HG02981 (cell line): ENCODE measurements around the gene RPL7A.
"Not testable (repeated sequence)": the region's sequence is repeated elsewhere in the genome, so short reads cannot be mapped to it uniquely, and the experiment has no call there.

ENCODE experiments used
- ATAC-seq: cut with Tn5 transposase; IDR thresholded peaks from one replicate; pipeline ENCODE4 v1.9.1; 2021; ENCODE audit warnings: mild to moderate bottlenecking, moderate library complexity; ENCODE audit not compliant: unreplicated experiment

RPL7A gene

DNA sequence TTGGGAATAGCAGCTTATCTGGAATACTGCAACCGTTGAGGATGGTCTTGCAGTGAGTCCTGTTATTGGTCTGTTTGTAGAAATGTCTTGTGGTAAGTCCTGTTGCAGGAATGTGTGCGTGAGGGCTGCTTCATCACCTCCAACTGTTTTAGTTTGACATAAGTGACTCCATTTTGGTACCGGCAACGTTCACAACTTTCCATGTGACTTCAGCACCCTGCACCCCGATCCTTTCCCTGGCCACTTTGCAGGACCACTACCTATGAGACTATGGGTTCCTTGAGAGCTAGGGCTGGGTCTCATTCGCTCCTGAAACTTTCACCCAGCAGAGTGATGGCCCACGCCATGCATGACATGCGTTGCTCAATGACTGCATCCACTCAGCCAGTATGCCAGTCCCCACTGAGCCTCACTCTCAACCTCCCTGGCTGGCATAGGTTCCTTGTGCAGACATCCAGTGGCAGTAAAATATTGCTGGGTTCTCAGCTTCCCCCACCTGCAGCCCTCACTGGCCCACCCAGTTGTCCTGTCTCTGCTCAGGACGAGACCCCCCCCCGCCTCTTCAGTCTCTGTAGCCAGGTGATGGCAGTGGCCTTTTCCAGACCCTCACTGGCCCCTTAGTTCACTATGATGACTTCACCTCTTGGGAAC lies 20.1 kb upstream of the RPL7A start:
- ATAC-seq: no peak

DNA sequence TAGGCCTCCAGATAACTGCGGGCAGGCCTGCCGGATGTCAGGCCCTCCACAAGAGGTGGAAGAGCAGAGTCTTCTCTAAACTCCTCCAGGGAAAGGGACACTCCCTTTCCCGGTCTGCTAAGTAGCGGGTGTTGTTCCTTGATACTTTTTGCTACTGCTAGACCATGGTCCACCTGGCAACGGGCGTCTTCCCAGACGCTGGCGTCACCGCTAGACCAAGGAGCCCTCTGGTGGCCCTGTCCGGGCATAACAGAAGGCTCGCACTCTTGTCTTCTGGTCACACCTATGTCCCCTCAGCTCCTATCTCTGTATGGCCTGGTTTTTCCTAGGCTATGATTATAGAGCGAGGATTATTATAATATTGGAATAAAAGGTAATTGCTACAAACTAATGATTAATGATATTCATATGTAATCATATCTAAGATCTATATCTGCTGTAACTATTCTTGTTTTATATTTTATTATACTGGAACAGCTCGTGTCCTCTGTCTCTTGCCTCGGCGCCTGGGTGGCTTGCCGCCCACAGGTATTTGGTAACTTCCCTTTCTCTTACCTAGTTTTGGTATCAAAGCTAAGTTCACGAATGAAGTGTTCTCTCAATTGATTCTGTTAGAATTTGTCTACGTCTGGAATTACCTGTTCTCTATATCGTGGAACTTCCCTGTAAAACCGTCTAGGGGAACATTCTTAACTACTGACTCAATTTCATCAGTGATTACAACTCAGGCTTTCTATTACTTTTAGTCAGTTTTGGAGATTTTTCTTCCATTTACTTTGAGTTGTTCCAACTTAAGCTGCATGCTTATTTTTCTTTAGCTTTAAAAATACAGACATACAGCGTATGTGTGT lies 18.5 kb upstream of the RPL7A start:
- ATAC-seq: not testable (repeated sequence)

DNA sequence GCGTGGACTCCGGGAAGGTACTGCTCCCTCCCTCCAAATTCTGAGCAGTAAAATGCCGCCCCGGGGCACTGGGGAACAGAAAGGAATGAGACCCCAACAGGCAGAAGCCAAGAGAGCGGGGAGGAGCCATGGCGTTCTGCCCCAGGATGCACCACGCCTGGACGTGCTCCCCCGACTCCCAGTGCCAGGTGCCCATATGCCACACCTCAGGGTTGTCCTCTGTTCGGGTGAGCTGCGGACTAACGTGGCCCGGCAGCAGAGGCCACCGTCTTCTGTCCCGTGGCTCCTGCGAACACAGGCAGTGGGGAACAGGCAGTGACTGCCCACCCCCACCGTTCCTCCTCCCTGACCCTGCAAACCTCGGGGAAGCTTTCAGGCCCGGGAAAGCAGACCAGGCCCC lies 16.8 kb upstream of the RPL7A start:
- ATAC-seq: no peak

DNA sequence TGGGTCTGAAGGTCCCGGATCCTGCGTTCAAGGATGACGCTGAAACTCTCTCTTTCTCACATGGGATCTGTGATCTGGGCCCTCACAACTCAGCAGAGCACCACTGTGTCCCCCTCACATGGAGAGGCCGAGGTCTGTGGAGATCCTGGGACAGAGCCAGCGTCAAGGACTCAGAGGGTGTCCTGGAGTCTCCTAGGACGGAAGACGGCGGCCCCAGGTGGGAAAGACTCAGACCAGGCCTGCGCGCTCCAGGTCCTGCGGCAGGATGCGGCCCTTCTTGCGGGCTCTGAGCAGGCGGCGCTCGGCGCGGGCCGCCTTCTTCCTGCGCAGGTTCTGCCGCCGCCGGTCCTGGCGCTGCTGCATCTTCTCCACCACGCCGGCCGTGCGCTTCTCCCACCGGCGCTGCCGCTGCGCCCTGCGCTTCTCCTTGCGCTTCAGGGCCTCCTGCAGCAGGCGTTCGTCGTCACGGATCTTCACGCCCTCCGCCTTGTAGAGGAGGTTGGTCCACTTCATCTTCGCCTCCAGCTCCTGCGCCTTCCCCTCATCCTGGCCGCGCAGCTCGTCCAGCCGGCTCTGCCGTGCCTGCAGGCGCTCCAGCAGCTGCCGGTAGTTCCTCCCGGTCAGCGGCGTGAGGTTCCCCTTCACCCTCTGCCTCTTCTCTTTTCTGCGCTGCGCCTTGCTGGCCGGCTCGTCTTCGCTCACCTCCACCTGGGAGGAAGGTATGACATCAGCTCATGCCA lies 16.2 kb upstream of the RPL7A start:
- ATAC-seq: no peak

DNA sequence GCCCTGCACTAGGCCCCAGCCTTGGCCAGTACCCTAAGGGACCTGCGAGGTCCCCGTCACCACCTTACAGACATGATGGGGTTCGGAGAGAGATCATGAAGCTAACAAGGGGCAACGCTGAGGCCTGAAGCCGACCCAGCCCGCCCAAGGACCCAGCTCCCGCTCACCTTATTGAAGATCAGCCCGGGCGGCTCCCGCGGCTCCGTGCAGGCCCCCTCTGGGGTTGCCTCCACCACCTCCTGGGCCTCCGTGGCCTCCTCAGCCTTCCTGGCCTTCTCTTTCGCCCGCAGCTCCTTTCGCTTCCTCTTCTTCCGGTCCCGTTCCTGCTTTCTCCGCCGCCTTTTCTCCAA lies 15.7 kb upstream of the RPL7A start:
- no peak for ATAC-seq

DNA sequence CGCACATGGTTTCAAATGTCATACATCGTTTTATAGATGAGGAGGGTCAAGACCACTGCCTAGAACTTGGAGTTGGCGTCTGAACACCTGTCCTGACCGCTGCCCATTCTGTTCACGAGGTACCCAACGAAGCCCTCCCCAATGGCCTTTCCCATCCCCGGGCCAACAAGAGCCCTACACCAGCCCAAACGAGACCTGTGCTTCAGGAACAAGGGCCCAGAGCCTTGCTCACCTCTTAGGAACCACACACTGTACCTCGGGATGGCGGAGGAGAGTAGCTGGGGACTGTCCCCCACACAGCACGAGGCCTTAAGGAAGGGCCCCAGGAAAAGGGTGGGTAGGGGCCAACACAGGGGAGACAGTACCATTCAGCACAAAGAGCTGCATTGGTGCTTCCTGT lies 15.0 kb upstream of the RPL7A start:
- ATAC-seq: no peak

DNA sequence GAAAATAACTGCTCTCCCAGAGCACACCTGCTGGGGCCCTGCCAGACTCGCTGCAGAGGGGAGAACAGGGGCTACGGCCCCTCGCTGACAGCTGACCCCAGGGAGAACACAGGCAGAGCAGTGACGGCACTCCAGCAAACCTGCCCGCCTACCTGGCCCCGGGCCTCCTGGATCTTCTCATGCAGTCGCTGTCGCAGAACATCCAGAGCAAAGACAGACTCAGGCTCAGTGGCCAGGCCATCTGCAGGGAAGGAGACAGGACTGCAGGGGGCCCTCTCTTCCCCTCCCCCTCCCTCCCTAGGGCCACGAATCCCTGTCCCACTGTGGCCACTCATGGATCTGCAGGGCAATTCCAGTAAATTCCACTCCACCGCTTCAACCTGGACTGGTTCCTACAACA lies 14.5 kb upstream of the RPL7A start:
- ATAC-seq: no peak

DNA sequence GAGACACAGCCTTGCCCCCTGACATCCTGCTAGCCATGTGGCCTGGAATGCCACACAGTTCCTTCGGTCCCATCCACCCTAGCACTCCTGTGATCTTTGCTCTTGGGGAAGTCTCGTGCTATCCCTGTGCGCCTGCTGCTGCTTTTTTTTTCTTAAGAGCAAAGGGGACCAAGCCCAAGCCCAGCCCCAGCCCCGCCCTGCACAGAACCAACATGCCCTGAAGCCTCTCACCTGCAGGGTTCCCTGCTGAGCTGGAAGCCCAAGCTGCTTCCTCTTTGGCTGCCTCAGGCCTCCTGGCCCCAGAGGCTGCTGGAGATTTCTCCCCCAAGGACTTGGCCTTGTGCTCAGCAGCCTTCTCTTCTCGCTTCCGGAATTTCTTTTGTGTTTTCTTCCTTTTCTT lies 13.9 kb upstream of the RPL7A start:
- ATAC-seq: no peak

DNA sequence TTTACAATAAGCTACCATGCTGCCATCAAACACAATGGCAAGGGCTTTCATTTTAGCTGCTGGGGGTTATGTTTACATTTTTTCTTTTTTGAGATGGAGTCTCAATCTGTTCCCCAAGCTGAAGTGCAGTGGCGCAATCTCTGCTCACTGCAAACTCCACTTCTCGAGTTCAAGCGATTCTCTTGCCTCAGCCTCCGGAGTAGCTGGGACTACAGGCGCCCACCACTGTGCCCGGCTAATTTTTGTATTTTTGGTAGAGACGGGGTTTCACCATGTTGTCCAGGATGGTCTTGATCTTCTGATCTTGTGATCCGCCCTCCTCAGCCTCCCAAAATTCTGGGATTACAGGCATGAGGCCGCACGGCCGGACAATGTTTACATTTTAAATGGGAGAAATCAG lies 13.1 kb upstream of the RPL7A start:
- ATAC-seq: not testable (repeated sequence)

DNA sequence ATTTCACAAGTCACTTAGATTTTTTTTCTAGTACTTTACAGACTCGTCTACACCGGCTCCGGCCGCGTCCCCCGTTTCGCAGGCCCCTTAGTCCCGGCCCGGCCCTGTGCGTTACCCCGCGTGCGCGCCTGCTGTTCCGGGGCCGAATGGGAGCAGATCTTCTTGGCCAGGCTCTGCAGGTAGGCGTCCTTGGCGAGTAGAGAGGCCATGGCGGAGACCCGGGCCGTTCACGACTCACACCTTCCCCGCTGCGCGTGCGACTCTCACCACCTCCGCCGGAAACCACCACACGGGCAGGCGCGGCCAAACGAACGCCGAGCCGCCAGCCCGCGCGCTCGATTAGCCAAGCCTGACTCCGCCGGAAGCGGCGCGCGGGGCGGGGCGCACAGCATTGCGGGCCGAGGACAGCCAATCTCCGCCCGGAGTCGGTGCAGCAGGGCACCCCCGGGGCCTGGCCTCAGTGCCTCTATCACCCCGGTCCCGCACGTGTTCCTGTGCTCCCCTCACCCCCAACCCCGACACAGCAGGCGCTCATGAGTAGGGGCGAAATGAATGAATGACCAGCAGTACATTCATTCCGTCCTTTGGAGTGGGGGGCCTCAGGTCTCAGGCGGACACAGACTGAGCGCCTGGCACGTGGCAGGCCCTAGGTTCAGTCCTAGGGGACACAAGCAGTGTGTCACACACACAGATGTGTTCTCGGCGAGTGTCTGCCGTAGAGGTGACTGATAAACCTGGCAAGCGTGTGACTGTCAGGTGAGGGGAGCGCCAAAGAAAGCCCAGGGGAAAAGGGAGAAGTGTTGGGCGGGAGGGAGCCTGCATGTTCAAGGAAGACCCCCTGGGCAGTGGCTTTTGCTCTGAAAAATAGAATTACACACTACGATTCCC lies 11.8 kb upstream of the RPL7A start, which contains the start of gene SURF6:
Gene SURF6 (minus strand): TSS at position 265 of the 888 bp plus-strand sequence. CDS start 56 bp downstream, at position 209.
- peak; percentile 78 for ATAC-seq

DNA sequence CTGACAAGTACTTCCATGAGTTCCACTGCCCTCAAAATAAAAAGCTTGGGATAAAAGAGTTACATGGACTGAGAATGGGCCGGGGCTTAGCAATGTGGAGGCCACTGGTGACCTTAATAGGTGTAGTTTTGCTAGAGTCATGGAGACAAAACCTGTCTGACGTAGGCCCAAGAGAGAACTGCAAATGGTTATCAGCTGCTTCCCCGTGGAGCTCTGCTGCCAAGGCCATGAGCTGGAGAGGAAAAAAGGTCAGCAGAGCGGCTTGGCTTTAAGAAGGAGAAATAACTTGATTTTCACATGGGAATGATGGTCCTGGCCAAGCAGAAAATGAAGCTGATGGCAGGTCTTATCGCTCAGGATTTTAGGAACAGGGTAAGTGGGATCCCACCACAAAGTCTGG lies 8.4 kb upstream of the RPL7A start:
- no peak for ATAC-seq

DNA sequence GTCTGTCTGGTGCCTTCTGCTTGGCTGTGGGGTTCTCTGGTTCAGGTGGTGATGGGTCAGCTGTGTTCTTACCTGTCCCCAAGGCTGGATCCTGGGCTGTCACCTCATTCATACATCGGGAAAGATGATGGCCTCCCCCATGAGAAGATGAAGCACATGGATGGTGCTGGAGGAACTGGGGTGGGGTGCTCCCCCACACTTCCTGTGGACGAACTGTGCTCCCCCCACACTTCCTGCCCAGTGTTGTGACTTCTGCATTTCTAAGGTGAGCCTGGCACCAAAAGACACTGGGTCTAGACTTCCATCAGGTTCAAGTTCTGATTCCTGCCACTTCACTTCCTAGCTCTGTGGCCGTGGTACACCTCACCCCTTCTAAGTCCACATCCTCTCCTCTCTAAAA lies 7.8 kb upstream of the RPL7A start:
- no peak for ATAC-seq

DNA sequence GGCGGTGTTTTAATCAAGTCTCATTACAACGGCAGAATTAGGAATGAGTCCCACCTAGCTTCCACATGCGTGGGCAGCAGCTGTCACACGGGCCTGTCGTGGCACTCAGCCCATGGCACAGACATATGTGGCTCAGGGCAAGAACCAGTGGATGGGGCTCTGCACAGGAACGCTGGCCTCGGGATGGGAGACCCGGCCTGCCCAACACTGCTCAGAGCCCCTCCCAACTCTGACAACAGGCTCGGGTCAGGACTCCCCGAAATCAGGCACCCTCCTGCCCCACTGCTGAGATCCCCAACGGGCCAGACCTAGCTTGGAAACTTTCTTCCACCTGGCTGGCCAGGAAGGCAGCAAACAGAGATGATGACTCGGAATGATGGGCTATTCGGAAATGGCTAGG lies 7.1 kb upstream of the RPL7A start:
- no peak for ATAC-seq

DNA sequence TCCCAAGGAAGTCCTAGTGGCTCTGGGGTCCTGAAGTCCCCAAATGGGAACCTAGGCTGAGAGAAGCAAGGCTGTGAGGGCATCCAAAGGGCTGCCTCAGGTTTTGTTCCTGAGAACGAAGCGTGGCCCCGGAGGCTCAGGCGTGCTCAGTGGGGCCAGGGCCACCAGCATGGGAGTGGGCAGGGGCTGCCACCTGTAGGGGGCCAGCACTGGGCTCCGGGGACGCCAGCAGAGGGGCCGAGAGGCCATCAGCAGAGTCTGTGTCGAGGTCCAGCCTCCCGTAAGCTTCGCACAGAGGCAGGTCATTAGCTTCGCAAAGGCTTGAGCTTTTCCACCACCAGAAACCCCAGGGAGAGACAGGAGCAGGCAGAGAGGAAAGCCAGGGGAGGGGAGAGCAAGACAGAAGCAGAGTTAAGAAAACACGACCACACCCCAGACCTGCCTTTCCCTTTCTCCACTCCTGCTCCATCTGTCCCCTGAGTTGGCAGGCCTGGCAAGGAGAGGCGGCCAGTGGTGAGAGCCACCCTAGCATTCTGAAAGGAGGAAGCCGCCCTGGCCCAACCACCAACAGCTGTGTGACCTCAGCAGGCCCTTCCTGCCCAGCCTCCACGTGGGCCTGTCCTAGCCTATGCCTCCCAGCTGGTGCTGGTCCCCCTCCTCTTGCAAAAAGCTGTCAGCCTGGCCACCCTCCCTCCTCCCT lies 6.5 kb upstream of the RPL7A start:
- ATAC-seq: no peak

DNA sequence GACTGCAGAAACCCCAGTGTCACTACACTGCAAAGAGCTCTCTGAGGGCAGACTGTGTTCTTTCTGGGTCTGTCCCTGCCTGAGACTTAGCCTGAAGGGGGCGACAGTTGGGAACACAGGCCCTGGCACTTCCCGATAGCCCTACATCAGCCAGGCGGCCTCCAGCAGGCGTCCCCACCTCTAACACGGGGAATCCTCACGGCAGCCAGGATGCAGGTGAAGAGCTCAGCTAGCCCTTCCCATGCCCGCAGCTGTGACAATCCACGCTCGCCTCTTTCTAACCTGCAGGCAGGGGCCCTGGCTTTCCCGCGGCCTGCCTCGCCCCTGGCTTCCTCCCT lies 6.0 kb upstream of the RPL7A start:
- ATAC-seq: no peak

DNA sequence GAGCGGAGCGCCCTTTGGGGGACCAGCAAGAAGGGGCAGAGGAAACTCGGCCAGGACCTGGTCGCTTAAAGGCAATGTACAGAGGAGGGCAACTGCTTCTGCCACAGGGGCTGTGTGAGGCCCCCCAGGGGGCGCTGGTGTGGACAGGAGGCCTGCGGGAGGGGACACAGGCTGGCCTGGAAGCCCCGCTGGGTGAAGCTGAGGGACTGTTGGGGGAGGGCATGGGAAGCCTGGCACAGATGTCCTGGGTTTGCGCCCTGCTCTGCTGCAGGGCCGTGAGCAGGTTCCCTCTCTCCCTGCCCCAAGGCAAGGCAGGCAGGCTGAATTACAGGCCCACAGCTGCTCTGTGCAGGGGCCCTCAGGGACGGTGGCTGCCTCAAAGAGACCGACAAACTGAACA lies 5.4 kb upstream of the RPL7A start:
- ATAC-seq: no peak

DNA sequence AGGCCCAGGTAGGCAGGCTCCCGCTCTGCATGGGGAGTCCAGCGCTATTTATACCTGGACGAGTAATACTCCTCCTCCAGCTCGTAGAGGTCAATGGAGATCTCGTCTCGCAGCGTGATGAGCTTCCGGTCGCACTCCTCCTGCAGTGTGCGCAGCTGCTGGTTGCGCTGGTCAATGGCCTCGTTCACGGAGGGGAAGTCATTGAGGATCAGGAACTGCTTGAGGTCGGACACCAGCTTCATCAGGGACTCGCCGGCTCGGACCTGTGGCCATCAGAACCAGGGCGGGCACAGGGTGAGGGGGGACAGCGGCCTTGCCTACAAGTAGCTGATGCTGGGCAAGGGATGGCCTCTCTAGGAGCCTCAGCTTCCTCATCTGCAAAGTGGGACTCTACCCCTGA lies 3.9 kb upstream of the RPL7A start:
- no peak for ATAC-seq

DNA sequence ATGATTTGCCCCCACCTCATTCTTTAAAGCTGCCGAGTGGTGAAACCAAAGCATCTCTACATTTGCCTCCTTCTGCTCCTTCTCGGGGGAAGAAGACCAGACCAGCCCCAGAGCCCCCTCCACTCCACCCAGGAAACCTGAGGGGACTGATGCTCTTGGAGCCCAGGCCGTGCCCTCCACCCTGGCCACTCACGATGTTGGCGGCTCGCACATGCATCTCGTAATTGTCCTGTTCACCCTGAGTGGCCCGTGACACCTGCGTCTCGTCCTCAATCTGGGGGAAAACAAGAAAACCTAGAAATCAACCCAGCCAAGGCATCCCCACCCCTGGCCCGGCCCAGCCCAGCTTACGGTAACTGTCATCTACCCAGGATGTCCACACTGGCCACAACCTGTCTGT lies 3.0 kb upstream of the RPL7A start:
- no peak for ATAC-seq

DNA sequence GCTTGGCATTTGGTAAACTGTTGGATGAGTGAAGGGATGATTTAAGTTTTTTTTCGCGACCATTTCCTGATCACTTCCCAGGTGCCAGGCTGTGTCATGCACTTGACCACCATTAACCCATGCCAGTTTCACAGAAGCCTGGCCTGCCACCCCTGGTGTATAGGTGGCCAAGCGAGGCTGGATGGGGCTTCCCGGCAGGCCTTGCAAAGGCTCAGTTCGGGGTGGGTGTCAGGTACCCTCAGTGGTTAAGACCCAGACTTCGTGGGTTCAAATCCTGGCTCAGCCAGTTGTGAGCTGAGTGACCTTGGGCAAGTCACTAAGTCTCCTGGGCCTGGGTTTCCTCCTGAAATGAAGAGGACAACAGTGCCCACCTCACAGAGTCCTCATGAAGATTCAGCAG lies 2.4 kb upstream of the RPL7A start:
- no peak for ATAC-seq

DNA sequence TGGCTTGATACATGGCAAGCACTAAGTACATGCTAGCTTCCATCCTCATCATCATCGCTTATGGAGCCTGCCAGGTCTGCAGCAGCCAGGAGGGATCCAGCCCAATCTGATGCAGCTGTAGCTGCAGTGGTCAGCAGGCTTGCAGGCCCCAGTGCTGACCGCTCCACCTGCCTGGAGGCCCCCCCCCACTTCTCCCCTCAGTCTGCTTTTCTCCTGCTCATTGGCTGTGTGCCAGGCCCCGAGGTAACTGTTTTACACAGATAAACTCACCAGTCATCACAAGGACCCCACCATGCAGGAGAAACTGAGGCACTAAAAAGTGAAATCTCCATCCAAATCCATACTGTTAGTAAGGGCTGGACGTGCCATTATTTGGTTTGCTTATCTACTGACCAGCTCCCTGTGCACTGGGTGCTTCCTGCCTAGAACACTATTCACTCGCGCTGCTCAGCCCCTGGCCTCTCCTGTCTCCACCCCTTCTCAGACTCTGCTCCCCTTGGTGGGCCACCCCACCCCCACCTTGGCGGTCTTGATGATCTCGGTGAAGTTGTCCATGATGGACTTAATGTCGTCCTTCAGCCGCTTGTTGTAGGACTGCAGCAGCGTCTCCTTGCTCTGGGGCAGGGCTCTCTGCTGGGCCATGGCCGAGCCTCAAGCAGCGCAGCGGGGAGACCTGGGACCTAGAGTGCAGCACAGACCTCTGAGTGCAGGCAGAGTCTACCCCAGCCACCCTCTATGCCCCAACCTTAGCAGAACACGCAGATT lies 1.8 kb upstream of the RPL7A start:
- no peak for ATAC-seq
